Breast epithelium (tissue), 3 donors: ENCODE measurements around the gene STAB2.

Source experiments
- POLR2AphosphoS5 ChIP-seq, 3 donors: sonication (generic); formaldehyde crosslinking; IDR thresholded peaks; one replicate each; pipeline ENCODE4 v1.6.1; 2017; ENCODE audit warnings: antibody characterized with exemption in 3 of 3
- TF ChIP-seq, protein P1 (sequence below), 3 donors: fragments of 450-650 bp; IDR thresholded peaks; one replicate each; pipeline ENCODE4 v1.5.1; 2016 to 2017; ENCODE audit warnings: antibody characterized with exemption in 3 of 3, mild to moderate bottlenecking in 3 of 3, moderate library complexity in 3 of 3

DNA sequence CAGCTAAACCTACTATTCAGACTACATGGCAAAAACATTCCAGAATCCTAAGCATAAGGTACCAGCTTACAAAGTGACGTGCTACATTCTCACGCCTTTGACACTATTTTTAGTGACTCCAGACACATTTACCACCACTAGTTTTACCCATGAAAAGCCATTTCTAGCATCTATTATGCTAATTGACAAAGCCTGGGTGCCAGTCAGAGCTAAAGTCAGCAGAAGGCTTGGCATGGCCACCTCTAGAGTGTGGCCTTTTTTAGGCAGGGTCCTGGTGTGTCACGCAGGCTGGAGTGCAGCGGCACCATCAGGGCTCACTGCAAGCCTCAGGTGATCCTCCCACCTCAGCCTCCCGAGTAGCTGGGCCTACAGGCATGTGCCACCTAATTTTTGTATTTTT lies 178.2 kb downstream of the STAB2 start:
- TF ChIP-seq, protein P1, sequence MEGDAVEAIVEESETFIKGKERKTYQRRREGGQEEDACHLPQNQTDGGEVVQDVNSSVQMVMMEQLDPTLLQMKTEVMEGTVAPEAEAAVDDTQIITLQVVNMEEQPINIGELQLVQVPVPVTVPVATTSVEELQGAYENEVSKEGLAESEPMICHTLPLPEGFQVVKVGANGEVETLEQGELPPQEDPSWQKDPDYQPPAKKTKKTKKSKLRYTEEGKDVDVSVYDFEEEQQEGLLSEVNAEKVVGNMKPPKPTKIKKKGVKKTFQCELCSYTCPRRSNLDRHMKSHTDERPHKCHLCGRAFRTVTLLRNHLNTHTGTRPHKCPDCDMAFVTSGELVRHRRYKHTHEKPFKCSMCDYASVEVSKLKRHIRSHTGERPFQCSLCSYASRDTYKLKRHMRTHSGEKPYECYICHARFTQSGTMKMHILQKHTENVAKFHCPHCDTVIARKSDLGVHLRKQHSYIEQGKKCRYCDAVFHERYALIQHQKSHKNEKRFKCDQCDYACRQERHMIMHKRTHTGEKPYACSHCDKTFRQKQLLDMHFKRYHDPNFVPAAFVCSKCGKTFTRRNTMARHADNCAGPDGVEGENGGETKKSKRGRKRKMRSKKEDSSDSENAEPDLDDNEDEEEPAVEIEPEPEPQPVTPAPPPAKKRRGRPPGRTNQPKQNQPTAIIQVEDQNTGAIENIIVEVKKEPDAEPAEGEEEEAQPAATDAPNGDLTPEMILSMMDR (IDR thresholded peaks at IDR 0.05), result no peak
- TF ChIP-seq POLR2AphosphoS5 (IDR thresholded peaks at IDR 0.05), result no peak
